ENCODE data around the gene HOXA3.

DNA sequence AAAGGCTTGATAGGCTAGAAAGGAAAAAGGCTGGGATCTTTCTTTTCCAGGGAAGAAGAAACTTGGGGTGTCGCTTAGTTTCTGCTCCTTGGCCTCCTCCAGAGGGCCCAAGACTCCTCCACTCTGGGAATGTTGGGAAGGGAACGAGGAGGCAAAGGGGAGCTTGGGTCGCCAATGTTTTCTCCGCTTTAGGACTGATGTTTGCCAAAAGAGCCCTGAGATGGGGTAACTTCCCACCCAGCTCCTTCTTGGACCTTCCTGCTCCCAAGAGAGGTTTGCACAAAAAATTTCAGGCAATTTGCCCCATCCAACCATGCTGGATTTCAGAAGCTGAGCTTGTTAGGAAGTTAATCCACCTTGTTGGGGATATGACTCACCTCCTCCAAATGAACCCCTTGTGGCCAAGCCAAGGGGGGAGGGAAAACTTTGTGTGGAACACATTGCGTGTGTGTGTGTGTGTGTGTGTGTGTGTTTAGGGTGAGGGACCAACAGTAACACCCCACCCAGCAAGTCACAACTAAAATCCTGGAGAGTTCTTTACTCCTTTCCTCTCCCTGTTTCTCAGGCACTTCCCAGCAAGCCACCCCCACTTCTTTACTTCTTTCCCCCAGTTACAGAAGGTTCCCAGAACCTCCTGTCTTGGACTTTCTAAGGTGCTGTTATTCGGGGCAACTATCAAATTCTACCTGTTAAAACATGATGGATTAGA, 41.2 kb downstream of the HOXA3 start:
- TF ChIP-seq, protein P1, sequence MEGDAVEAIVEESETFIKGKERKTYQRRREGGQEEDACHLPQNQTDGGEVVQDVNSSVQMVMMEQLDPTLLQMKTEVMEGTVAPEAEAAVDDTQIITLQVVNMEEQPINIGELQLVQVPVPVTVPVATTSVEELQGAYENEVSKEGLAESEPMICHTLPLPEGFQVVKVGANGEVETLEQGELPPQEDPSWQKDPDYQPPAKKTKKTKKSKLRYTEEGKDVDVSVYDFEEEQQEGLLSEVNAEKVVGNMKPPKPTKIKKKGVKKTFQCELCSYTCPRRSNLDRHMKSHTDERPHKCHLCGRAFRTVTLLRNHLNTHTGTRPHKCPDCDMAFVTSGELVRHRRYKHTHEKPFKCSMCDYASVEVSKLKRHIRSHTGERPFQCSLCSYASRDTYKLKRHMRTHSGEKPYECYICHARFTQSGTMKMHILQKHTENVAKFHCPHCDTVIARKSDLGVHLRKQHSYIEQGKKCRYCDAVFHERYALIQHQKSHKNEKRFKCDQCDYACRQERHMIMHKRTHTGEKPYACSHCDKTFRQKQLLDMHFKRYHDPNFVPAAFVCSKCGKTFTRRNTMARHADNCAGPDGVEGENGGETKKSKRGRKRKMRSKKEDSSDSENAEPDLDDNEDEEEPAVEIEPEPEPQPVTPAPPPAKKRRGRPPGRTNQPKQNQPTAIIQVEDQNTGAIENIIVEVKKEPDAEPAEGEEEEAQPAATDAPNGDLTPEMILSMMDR (IDR thresholded peaks at IDR 0.05) = no peak
- no peak for TF ChIP-seq POLR2A (IDR thresholded peaks at IDR 0.05)

Measured in lower leg skin (tissue), 3 donors.